DND-41 (cell line): ENCODE data around the gene LINGO3.

Source experiments
- EZH2 ChIP-seq: IDR thresholded peaks from 3 replicates; pipeline ENCODE4 v1.6.1; 2012; ENCODE audit warnings: borderline replicate concordance, low read depth, mild to moderate bottlenecking, moderate library complexity, low read length, inconsistent platforms; ENCODE audit not compliant: severe bottlenecking
- TF ChIP-seq, protein P1 (sequence below): IDR thresholded peaks from 2 replicates; pipeline ENCODE4 v1.5.1; 2012; ENCODE audit warnings: borderline replicate concordance, low read length, moderate library complexity, mild to moderate bottlenecking; ENCODE audit not compliant: poor library complexity, severe bottlenecking; ENCODE audit errors: extremely low read depth

- TF ChIP-seq, protein P1, sequence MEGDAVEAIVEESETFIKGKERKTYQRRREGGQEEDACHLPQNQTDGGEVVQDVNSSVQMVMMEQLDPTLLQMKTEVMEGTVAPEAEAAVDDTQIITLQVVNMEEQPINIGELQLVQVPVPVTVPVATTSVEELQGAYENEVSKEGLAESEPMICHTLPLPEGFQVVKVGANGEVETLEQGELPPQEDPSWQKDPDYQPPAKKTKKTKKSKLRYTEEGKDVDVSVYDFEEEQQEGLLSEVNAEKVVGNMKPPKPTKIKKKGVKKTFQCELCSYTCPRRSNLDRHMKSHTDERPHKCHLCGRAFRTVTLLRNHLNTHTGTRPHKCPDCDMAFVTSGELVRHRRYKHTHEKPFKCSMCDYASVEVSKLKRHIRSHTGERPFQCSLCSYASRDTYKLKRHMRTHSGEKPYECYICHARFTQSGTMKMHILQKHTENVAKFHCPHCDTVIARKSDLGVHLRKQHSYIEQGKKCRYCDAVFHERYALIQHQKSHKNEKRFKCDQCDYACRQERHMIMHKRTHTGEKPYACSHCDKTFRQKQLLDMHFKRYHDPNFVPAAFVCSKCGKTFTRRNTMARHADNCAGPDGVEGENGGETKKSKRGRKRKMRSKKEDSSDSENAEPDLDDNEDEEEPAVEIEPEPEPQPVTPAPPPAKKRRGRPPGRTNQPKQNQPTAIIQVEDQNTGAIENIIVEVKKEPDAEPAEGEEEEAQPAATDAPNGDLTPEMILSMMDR: no peak
- TF ChIP-seq EZH2: no peak
Observed at GRCh38 chr19:2353159-2353886, 45.4 kb upstream of the LINGO3 start.
